HG03066 (cell line): ENCODE data around the gene SIGLEC6.

ENCODE experiments used
- ATAC-seq: cut with Tn5 transposase; IDR thresholded peaks from one replicate; pipeline ENCODE4 v1.9.1; 2021; ENCODE audit warnings: low read depth; ENCODE audit not compliant: unreplicated experiment

SIGLEC6 gene

GRCh38 chr19:51531349-51532315 is at the start of gene SIGLEC6:
SIGLEC6 (minus strand) TSS chr19:51531670; CDS start chr19:51531648, 22 bp downstream.
- ATAC-seq, result no peak

- ATAC-seq, result no peak
These were observed 45.4 kb upstream of the SIGLEC6 start for GRCh38 chr19:51576850-51577249.

- no peak for ATAC-seq
These were observed 41.9 kb upstream of the SIGLEC6 start for GRCh38 chr19:51573331-51573730.

DNA sequence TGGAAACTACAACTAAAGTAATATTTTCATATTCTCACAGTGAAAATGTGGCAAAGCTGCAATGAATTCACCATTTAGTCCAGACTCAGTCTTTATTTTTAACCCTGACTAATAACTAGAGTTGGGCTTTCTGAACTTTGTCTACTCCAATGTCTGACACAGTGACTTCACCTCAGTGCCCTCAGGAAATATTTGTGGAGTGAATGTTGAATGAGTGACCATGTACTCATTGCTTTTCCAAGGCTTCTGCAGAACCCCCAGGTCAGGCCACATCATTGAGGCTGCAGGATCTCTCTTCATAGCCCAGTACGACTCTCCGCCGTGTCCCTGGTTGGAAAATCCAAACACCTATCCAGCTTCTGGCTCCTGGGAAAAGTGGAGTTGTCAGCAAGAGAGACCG is 41.4 kb upstream of the SIGLEC6 start:
- ATAC-seq, result no peak

DNA sequence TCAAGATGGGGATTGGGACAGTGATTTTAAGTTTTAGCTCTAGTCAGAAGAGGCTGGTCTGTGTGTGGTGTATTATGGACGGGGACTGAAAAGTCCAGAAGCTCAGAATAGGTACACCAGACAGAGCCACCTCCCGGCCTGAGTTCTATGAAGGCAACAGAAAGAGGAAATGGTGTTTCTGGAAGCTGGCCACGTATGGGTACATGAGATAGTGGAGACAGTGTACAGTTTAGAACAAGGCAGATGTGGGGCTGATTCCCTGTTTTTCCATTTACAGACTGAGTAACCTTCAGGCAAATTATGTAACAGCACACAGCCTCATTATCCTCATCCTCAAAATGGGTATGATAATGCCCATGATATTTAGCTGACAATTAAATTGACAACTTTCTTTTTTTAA is 40.9 kb upstream of the SIGLEC6 start:
- ATAC-seq, result no peak

GRCh38 chr19:51571599-51571998 is 40.1 kb upstream of the SIGLEC6 start:
- no peak for ATAC-seq

- no peak for ATAC-seq
These were observed 39.6 kb upstream of the SIGLEC6 start, which contains the start of gene ZNF175 for GRCh38 chr19:51570962-51571575. ZNF175 (plus strand) TSS chr19:51571283; CDS start chr19:51573330, 2,047 bp downstream.

DNA sequence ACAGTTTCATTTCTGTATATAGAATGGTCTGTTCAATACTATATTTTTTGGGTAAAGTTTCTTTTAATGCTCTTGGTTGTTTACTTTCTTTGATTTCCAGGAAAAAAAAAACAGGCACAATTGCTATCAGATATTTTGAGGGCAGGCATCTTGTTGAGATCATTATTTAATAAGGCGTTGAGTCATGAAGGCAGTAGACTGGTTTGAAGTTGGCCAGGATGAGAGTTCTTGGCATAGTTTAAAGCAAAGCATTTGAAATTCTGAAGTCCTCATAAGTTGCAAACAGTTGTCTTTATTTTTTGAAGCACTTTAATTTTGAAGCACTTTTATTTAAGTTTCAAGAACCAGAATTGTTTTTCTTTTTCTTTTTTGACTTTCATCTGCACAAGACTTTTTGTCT is 37.0 kb upstream of the SIGLEC6 start:
- ATAC-seq, result no peak

DNA sequence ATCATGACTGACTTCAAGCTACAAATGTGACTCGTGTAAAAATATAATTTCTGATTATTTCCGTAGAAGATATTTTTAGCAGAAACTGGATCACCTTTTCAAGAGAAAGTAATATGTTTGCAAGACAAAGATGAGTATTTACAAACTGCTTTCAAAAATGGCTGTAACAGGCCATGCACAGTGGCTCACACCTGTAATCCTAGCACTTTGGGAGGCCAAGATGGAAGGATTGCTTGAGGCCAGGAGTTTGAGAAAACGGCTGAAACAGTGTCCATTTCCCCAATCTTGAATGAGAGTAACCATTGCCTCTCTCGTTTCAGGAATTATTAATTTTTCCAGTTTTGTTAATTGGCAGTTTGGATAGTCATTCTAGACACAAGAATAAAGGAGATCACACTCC is 36.1 kb upstream of the SIGLEC6 start:
- no peak for ATAC-seq

GRCh38 chr19:51566489-51567100 is 35.1 kb upstream of the SIGLEC6 start:
- ATAC-seq, result no peak

DNA sequence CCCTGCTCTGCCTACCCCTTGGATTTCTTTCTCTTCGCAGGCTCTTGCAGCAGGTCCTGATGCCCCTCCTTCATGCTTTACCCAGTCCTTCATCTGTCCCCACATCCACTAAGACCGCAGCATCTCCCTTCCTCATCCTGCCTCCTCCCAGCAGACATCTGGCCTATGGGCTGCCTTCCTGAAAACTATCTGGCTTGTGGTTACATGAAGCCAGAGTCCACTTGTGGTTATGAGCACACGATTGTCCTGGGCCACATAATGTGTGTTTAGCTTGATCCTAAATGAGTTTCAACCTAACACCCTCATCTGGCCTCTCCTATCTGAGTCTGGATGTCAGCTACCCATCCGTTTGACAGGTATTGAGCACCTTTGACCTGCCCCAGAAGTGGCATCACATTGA is 34.1 kb upstream of the SIGLEC6 start:
- no peak for ATAC-seq

GRCh38 chr19:51564791-51565190 is 33.3 kb upstream of the SIGLEC6 start:
- no peak for ATAC-seq

GRCh38 chr19:51560339-51560738 is 28.9 kb upstream of the SIGLEC6 start:
- ATAC-seq, result no peak

DNA sequence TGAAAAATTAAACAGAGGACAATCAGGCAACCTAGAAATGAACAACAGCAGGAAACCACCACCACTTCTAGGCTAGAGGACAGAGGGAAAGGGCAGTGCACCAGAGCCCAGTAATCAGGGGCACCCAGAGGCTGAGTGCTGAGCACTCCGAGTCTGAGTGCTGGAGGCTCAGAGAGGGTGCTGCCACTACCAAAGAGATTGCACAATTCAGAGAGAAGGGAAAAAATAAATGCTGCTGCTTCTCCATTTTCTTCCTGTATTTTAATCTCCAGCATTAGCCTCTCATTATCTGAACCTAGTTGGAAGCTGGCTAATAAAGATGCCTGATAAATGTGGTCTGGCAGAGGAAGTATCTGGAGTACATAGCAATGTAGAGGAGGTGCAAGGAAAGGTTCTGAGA is 27.8 kb upstream of the SIGLEC6 start:
- ATAC-seq, result no peak

GRCh38 chr19:51552996-51553725 is 21.7 kb upstream of the SIGLEC6 start:
- ATAC-seq, result no peak

GRCh38 chr19:51552608-51552995 is 21.1 kb upstream of the SIGLEC6 start:
- ATAC-seq, result no peak

DNA sequence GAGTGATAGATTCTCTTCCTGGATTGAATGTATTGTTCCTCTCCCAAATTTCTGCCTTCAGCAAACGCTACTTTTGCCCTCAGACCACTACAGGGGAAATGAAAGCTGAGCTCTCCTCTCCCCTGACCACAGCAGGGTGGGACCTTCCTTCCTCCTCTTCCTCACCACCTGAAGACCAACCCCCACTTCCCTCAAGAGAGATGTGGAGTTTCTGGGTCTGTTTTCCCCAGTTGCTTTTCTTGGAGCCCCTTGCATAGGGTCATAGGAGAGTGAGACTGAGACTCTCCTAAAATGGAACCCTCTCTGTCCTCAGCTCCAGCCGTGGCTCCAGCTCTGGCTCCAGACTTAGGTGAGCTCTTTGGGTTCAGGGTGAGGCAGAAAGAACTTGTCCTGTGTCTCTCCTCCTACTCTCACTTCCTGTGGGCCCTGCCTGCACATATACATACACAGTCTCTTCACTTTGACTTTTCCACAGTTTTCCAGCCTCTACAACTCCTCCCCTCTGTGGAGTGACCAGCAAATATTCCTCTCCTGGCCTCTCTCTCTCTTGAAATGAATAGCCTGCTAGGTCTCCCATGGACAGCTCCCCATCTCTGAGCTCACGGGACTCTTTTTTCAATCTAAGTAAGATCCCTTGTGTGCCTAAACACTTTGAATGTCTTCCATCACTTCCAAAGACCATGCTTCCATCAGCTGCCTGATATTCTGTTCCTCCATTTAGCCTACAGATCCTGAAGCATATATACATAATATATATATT is 20.4 kb upstream of the SIGLEC6 start:
- ATAC-seq, result no peak

DNA sequence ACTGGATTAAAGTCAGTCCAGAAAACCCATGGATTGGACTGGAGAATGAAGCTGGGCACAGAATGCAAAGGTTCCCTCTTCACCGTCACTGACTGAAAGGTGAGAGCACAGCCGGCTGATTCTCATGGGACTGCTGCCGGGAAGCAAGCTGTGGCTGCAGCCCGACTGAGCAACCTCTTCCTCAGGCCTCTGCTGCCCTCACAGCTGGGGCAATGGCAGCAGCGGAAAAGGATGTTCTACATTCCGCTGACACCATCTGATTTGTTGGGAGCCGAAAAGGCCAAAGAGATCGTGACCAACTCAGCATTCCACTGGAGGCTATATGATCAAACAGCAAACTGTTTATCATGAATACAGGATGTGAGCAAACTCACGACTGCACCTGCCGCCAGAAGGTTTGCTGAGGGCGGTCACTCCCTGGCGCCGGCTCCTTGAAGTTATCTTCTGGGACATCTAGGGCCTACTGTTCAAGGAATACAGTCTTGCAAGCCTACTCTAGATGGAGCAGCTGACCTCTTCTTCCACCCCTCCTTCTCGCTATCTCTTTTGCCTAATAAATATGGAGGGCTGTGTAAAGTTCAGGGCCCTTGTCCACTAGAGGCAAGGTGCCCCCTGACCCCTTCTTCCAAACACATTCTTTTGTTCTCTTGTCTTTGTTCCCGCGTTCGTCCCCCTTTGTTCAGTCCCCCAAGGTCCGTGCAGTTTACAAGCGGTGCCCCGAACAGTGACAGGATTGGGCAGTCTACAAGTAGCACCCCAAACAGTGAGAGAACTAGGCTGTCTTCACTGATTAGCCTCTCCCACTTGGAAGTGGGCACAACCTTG is 19.6 kb upstream of the SIGLEC6 start:
- no peak for ATAC-seq
